Retina (tissue), 1 donor: ENCODE measurements around the gene PRCC.
"Not testable (repeated sequence)": the region's sequence is repeated elsewhere in the genome, so short reads cannot be mapped to it uniquely, and the experiment has no call there.

Experiments used
- DNase-seq: peaks from one replicate; pipeline ENCODE4 v3.0.0-alpha.2; 2016

The PRCC gene

DNA sequence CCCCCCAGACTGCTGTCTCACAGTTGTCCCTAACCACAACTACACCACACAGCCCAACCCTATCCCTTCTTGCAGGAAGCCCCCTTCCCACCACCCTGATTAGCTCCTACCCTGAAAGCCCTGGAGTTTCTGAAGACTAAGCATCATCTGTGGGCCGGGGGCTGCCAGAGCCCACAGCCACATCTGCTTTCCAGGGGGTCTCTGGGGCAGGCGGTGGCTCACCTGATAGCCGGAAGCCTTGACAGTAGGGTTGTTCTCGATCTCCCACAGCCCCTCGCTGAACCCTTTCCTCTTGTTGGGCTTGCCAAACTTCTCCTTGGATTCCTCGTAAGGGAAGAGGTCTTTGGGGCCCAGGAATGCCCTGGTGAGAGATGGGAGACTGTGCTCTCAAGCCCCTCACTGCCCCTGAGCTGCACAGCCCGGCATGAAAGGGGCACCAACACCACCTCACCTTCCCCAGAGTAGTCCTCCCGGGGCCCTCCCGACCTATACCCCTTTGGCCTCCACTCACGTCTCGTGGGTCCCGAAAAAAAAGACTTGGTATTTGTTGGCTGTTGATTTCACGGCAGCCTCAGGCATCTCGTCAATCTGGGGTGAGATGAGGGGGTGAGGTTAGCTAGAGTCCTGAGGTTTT is 22.4 kb upstream of the PRCC start:
- no peak for DNase-seq

DNA sequence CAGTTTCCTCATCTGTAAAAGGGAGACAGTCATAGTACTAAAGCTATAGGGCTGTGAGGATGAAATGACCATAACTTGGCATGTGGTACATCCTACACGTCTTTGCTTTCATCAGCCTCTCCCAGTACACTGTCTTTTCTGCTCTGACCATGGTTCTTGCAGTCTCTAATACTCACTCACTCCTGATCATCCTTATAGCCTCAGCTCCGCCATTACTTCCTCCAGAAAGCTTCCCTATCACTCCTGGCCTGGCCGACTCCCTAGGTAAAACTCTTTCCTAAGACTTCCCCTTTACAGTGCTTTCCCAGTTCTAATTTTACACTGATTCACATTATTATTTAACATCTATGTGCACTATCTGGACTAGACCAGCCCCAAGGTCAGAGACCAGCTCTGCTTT is 21.5 kb upstream of the PRCC start:
- DNase-seq = no peak

DNA sequence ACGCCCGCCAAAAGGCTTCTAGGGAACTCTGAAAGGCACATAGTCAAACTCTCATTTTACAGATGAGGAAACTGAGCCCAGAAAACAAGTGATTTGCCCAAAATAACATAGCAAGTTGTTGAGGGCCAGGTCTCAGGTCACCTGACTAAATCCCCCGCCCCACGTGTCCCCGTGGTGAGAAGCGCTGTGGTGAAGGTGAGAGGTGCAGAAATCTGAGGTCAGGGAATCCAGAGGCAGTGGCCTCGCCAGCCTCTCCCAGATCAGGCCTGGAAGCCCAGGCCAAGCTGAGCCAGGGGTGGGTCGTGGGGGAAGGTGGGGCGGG is 21.0 kb upstream of the PRCC start:
- DNase-seq = no peak

DNA sequence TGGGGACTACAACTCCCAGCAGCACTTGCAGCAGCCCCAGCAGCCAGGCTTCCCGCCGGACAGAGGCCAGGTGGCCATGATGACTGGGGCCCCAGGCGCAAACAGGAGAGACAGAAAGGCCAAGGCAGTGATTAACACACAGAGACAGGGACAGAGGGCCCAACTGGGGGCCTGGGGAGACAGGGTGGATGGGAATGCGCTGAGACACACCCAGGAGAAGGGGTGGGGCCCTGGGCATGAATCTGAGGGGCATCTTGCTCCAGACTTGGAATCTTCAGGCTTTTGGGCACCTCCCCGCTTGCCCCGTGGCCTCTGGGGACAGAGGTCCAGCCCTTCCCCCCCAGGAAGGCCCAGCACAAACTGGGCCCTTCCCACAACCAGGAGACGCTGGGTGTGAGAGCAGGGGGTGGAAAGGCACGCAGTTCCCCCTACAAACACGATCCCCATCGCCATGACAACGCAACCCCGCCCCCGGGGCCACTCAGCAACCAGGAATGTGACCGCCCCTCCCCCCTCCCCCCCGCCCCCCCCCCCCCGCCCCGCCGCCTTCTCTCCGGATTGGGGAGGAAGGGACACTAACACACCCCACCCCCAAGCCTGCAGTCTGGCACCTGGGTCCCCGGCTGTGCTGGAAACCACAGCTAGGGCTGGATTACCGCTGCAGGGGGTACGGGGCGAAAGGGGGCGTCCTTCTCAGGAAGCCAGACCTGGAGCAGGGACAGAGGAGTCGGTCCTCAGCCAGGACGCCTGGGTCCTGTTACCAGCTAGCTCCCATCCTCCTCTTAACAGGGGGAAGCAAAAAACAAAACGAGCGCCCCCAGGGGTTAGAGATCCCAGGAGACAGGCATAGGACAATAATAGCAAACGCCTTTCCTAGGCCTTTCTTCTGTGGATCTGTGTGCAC is 20.4 kb upstream of the PRCC start:
- DNase-seq = peak; percentile 90

DNA sequence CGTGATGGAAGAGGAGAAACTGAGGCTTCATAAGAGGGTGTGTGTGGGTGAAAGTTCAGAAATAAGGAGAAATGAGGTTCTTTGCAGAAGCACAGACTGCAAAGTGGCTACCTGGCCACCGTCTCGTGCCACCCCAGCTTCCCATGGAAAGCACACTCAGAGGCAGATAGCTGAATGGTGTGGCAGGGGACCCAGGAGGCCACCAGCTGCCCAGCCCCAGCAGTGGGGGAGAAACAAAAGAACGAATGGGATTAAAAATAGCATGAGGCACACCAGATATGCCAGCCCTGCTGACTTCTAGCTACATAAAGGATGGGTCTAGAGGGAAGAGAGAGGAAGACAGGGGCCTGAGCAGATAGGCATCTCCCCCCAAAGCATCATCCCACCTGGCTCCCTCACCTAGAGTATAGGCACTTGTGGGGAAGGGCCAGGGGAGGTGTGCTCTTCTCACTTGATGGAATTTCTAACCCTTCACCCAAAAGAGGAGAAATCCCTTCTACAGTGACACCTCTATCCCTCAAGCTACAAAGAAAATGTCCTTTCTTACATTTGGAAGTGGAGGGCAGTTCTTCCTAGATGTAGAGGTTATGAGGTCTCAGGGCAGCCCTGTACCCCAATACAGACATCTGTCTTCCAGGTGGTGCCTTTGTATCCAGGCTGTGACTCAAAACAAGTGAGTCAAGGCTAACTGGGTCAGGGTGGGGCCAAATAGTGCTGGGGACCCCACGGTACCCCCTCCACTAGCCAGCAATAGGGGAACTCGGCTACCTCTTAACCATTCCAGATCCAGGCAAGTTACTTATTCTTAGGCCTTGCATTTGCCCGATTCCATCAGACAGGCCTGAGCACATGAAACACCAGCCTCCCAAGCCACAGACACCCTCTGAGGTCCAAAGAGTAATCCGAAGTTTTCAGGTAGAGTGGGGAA is 19.3 kb upstream of the PRCC start:
- no peak for DNase-seq

DNA sequence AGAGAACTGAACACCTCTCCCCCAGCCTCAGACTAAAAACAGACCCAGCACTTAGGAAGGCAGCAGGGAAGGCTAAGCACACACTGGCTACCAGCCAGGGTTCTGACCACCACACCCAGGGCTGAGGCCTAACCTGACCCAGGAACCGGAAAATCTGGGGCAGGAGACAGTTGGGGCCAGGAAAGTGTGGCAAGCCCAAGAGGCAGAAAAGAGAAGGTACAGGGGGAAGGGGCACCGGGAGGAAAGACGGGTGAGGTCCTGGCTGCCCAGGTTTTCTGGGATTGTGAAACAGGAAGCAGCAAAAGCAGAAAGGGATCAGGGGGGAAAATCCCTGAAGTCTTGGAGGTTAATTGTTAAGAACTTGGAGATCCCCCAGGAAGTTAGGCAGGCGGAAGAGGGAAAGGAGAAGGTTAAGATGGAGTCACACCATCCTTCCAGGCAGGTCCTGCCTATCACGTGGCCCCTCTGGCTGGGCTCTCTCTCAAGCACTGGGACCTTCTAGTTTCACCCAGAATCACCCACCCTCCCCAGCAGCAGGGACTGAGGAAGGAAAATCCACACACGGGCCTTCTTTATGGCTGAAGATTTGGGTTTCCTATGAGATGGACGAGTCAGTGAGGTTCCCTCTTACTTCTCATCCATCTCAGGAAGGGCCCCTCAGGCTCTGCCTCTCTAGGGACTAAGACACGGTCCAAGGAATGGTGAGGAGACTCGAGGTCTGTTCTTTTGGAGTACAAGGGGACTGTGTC is 18.5 kb upstream of the PRCC start:
- no peak for DNase-seq

DNA sequence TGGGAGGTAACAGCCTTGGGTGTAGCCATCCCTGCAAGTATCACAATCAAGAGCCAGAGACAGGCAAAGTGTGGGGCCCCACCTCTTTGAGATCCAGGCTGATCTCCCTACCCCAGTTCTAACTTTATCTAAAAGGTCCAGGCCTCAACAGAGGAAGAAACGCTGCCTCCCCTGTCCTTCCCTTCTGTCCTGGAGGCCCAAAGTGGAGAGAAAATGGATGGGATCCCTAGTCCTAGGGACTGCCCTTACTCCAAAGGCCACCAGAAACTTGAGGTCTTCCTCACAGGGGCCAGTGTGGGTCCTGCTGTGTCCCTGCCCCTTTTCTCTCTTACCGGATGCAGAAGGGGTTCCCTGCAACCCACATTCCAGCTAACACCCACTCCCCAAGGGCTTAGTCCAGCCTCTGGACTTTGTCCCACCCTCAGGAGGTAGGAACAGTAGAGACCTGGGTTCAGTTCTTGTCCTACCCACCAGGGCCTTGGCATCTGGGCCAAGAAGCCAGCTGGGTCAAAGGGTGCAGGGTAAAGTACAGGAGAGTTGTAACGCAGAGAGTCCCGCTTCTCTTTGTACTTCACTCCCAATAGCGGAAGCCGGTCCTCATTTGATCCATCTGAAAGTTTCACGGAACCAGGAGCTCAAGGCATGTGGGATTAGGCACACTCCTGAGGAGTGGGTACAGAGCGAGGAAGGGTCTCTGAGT is 17.8 kb upstream of the PRCC start:
- no peak for DNase-seq

DNA sequence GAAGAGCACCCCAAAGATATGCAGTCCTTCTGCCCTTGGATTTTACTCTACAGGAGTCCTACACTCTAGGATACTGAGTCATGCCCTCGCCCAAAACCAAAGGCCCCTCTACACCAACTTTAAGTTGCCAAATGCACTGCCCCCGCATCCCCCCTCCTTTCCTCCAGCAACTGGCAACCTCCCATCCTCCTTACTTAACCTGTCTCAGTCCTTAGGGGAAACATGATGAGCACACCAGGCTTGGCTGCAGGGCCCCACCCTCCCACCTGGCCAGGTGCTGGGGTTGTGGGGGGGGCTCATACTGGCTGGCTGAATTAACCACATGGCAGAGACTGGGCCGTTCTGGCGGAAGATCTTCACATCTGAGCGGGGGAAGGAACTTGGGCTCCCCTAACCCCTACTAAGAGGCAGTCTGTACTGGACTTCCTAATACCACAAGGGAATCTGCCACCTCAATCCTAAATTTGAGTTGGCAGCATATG is 17.1 kb upstream of the PRCC start:
- DNase-seq = peak; percentile 17

DNA sequence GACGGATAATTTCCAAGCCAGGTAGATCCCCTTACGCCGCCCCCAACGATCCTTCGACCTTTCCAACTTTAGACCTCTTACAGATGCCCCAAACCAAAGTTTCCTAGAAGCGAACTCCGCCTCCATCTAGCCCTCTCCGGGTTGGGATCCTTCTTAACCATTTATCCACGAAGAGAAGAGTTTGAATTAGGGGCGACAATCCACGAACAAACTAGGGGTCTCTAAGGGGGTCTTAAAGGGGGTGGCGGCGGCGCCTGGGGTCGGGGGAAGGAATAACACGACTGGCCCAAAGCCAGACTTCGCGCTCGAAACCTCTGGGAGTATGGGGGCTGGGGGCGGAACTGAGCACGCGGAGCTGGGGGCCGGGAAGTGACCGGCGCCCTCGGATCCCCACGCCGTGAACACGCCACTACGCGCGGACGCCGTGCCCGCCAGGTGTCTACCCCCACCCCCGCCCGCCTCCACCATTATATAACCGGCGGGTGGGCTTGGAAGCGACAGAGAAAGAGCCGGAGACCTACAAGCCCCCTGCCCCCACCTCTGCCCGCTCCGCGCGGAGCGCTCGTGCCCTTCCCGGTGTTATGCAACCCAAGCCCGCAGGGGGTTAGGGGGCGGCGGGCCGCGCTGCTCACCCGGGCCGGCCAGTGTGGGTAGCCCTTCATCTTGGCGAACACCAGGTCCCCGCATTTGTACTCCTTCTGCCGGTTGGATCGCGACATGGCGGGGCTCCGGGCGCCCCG is 16.5 kb upstream of the PRCC start:
- peak; percentile 74 for DNase-seq

DNA sequence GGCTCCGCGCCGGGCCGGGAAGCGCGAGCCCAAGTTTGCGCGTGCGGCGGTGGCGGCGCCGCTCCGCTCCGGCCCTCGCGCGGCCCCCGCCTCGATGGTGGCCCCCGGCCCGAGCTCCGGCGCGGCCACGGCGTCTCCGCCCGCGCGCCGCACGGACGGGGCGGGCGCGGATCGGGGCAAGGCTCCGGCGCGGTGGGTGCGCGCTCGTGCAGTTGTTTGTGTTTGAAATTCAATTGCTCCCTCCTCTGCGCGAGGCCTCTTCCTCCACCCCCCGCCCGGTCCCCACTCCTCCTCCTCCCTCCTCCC is 15.9 kb upstream of the PRCC start, which contains the start of gene HDGF:
TSS of gene HDGF (minus strand) at position 225 of the 306 bp plus-strand sequence. CDS start 246 bp downstream, outside the sequence.
- no peak for DNase-seq

DNA sequence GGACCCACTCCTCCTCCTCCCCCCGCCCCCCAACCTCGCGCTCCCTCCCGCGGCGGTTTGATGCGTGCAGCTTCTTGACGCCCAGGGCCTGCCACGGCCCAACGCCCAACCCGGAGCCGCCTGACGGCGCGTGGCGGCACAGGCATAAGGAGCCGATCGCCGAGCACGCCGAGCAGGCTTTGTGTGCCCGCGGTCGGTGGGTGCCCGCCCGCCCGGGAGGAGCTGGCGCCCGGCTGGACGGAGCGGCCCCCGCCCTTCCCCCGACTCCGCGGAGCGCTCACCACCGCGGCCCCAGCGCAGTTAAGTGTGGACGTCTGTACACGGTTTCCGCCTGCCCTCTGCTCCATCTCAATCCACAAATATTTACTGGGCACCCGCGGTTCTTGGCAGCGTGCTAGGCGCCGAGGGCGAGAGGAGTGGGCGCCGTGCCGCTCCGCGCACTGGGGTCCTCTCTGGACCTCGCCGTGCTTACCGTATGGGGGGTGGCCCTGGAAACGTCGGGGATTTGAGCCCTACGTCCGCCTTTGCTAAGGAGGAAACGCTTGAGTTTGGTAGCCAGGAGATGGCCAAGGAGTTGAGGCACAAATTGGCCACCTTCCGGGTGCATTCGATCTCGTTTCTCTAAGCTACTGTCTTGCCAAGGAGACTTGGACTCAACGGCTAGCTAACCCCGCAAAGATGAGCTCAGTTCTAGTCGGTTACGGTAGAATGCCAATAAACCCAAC is 15.4 kb upstream of the PRCC start:
- DNase-seq = peak; percentile 93

DNA sequence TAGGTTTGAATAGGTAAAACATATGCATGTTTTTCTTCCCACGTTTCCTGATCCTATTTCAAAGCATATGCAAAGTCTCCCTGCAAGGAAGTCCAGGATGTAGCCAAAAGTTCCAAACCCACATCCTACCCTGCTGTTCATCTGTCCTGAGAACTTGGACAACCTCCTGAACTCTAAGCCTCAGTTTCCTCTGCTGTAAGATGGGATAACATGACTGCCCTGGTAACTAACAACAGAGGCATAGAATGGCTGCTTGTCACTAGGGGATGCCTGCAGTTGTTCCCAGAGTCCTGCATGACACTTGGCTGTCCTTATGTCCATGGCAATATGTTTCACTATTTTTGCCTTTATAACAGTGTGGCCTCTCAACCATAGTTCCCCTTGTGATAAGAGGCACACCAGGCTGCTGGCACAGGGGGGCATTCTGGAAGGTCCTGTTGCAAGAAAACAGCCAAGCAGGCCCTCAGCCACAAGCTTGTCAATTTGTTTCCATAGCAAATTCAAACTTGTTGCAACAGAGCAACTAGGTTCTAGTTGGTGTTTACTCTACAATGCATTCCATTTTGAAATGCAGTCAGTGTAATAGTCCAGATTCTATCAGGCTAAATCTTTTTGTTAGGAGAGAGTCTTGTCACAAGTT is 14.4 kb upstream of the PRCC start:
- no peak for DNase-seq

DNA sequence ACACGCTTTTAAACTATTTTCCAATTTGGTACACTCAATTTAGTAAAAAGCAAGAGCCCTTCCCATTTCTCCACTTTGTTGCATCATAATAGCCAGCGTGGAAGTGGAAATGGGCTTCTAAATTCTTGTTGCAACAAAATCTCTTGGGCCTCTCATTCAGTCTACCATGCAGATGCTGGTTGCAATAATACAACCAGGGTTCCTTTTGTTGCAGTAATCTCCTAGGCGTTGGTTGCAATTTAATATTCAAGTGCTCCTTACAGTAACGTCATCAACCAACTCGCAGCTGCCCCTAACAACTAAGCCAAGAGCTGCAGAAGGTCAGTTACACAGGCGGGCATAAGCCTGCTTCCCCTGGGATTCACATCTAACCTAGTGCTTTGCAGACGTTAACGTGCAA is 13.1 kb upstream of the PRCC start:
- DNase-seq = no peak

DNA sequence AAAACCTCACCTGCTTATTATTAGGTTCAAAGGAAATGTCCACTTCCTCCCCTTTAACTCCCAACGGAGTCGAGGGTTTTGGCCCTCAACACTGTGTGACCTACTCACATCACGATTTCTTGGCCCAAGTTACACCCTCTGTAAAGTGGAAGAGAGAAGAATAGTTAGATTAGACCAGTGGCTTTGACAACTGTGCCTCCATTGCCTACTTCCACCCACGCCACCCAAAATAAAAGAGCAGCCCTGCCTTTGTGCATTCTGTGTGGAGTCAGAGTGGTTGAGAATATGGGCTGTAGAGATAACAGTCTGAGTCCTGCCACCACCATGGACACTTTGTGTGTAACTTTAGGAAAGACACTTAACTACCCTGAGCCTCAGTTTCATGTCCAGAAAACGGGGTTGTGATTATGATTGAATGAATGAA is 11.8 kb upstream of the PRCC start:
- no peak for DNase-seq

DNA sequence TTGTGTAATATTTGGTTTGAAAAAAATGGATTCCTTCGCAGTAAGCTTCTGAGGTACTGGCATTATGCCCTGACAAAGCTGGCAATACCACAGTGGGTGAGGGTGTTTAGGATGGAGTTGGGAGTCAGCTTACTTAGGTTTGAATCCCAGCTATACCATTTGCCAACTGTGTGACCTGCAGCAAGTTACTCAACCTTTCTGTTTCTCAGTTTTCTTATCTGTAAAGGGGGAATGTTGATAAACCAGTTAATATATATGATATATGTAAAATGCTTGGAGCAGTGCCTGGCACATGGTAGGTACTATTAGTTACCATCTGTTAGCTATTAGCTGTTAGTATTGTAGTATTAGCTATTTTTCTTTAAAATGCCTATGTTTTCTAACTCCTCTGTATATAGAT is 11.0 kb upstream of the PRCC start:
- DNase-seq = no peak

DNA sequence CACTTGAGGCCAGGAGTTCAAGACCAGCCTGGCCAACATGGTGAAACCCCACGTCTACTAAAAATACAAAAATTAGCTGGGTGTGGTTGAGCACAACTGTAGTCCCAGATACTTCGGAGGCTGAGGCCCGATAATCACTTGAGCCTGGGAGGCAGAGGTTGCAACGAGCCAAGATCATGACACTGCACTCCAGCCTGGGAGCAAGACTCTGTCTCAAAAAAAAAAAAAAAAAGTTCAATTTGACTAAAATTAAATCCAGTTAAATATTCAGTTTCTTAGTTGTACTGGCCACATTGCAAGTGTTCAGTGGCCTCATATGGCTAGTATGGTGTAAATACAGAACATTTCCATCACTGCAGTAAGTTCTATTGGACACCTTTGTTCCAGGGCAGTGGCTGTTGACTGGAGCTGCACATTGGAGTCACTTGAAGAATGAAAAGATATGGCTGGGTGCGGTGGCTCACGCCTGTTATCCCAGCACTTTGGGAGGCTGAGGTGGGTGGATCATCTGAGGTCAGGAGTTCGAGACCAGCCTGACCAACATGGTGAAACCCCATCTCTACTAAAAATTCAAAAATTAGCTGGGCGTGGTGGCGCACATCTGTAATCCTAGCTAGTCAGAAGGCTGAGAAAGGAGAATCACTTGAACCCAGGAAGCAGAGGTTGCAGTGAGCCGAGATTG is 9.6 kb upstream of the PRCC start:
- not testable (repeated sequence) for DNase-seq

DNA sequence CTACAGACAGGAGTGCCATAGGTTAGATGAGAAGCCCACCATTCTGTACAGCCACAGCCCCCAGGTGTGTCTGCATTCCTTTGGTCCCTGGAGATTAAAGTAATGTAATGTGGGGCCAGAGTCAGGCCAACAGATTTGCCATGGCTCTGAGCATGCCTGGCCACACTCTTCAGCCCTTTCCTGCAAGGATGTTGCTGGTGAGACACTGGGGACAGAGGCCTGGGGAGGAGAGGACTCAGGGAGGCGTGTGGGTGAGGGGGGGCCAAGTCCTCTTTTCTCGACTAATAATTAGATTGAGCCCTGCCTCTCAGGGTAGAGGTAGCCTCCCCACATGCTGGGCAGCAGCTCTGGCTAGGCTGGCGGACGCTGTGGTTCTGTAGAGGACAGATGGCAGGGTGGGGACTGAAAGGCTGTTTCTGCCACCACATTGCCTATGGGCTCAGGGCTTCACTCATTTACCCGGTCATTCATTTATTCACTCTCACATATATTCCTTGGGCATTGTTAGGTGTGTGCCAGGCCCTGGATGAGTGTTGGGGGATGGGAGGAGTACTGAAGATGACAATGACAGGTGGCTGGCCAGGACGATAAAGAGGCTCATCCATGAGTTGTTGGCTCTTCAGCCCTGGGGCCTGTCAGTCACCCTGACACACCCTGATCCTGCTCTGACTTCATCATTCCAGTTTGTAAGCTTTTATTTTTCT is 7.1 kb upstream of the PRCC start:
- DNase-seq = peak; percentile 38

DNA sequence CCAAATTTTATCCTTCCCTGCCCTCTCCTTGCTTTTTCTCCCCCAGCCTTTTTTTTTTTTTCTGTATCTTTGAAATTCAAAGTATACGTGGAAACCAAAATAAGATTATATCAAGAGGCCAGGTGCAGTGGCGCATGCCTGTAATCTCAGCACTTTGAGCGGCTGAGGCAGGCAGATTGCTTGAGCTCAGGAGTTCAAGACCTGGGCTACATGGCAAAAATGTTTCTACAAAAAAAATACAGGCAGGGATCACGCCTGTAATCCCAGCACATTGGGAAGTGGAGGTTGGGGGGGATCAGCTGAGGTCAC is 6.6 kb upstream of the PRCC start:
- DNase-seq = no peak

DNA sequence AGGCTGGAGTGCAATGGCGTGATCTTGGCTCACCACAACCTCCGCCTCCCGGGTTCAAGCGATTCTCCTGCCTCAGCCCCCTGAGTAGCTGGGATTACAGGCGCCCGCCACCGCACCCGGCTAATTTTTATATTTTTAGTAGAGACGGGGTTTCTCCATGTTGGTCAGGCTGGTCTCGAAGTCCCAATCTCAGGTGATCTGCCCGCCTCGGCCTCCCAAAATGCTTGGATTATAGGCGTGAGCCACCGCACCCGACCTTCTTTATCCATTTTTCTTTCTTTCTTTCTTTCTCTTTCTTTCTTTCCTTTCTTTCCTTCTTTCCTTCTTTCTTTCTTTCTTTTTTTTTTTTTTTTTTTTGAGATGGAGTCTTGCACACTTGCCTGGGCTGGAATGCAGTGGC is 2.2 kb upstream of the PRCC start:
- not testable (repeated sequence) for DNase-seq
